Stomach (tissue), 4 donors: ENCODE results near the gene C7orf33.

Source experiments
- CTCF ChIP-seq, 7 experiments: fragments of 450-650 bp in 4 of 7; fragments of 200-600 bp in 3 of 7; sonication (generic) in 3 of 7; IDR thresholded peaks; one replicate each; pipeline ENCODE4 v1.5.1; 2016 to 2019; ENCODE audit warnings: antibody characterized with exemption in 7 of 7, control low read depth in 2 of 7, mild to moderate bottlenecking in 1 of 7
- EP300 ChIP-seq: sonication (generic); formaldehyde crosslinking; IDR thresholded peaks from one replicate; pipeline ENCODE4 v1.6.1; 2017; ENCODE audit warnings: antibody characterized with exemption
- POLR2A ChIP-seq, 4 donors: fragments of 450-650 bp; IDR thresholded peaks; one replicate each; pipeline ENCODE4 v1.6.1; 2016; ENCODE audit warnings: antibody characterized with exemption in 4 of 4, control low read depth in 2 of 4, mild to moderate bottlenecking in 1 of 4, moderate library complexity in 1 of 4
- POLR2AphosphoS5 ChIP-seq, 3 donors: sonication (generic); formaldehyde crosslinking; IDR thresholded peaks; one replicate each; pipeline ENCODE4 v1.6.1; 2016; ENCODE audit warnings: antibody characterized with exemption in 3 of 3

- TF ChIP-seq CTCF (IDR thresholded peaks at IDR 0.05) (no peak), POLR2A (IDR thresholded peaks at IDR 0.05) (no peak), EP300 (no peak), POLR2AphosphoS5 (IDR thresholded peaks at IDR 0.05) (no peak)
These were observed 34.8 kb downstream of the C7orf33 start for GRCh38 chr7:148625342-148625741.
